Measurements from ENCODE around the gene ACTMAP.

Gene ACTMAP

GRCh38 chr19:40745402-40745780 lies 4.9 kb downstream of the ACTMAP start:
- Histone ChIP-seq H3K36me3 (replicated peaks; ENCODE audit: insufficient read depth, low read length) (no peaks in the 10 kb centered on the region), H3K9me3 (replicated peaks; ENCODE audit: insufficient read depth, low read length) (no peaks in the 10 kb centered on the region), H3K79me2 (ENCODE audit: low read length) (peaks cover 13% of the 10 kb centered on the region), H3F3A (ENCODE audit: insufficient read depth, low read length) (no peaks in the 10 kb centered on the region), H4K20me1 (ENCODE audit: insufficient read depth, low read length) (no peaks in the 10 kb centered on the region), H3K9ac (ENCODE audit: low read length) (no peak overlapping the region), H3K4me2 (ENCODE audit: low read depth, low read length) (no peak overlapping the region), H3K27ac (ENCODE audit: low read length) (no peak overlapping the region), H3K4me3 (ENCODE audit: low read length) (no peak overlapping the region), H3K27me3 (replicated peaks; ENCODE audit: insufficient read depth, low read length) (no peaks in the 10 kb centered on the region), H3K9me2 (replicated peaks; ENCODE audit: insufficient read depth, low read length) (no peaks in the 10 kb centered on the region), H3K4me1 (ENCODE audit: low read length) (0 out of 2 replicates have a peak, but pooled peaks cover 4% of the 10 kb centered on the region), H2AFZ (ENCODE audit: low read length) (no peak overlapping the region)
- TF ChIP-seq EZH2phosphoT487 (IDR thresholded peaks at IDR 0.05; ENCODE audit: low read length) (no peak), EZH2 (optimal IDR thresholded peaks at IDR 0.05; ENCODE audit: low read depth, low read length) (no peak), CTCF (IDR thresholded peaks at IDR 0.05; ENCODE audit: low read length) (no peak)
- DNase-seq, result no peak

GRCh38 chr19:40744554-40745401 lies 5.5 kb downstream of the ACTMAP start:
- no peak for TF ChIP-seq CTCF (IDR thresholded peaks at IDR 0.05; ENCODE audit: low read length)
- TF ChIP-seq EZH2 (optimal IDR thresholded peaks at IDR 0.05; ENCODE audit: low read depth, low read length), result no peak
- TF ChIP-seq EZH2phosphoT487 (IDR thresholded peaks at IDR 0.05; ENCODE audit: low read length), result no peak
- Histone ChIP-seq H3K4me2 (ENCODE audit: low read depth, low read length) (no peak overlapping the region), H3K36me3 (replicated peaks; ENCODE audit: insufficient read depth, low read length) (no peaks in the 10 kb centered on the region), H4K20me1 (ENCODE audit: insufficient read depth, low read length) (no peaks in the 10 kb centered on the region), H3F3A (ENCODE audit: insufficient read depth, low read length) (no peaks in the 10 kb centered on the region), H2AFZ (ENCODE audit: low read length) (no peak overlapping the region), H3K27ac (ENCODE audit: low read length) (no peak overlapping the region), H3K9me2 (replicated peaks; ENCODE audit: insufficient read depth, low read length) (no peaks in the 10 kb centered on the region), H3K9ac (ENCODE audit: low read length) (no peak overlapping the region), H3K27me3 (replicated peaks; ENCODE audit: insufficient read depth, low read length) (no peaks in the 10 kb centered on the region), H3K9me3 (replicated peaks; ENCODE audit: insufficient read depth, low read length) (no peaks in the 10 kb centered on the region), H3K79me2 (ENCODE audit: low read length) (peaks cover 9% of the 10 kb centered on the region), H3K4me3 (ENCODE audit: low read length) (no peak overlapping the region), H3K4me1 (ENCODE audit: low read length) (0 out of 2 replicates have a peak, but pooled peaks cover 4% of the 10 kb centered on the region)
- no peak for DNase-seq

- H3K9me3 ChIP-seq (replicated peaks; ENCODE audit: insufficient read depth, low read length), result no peaks in the 10 kb centered on the region
- H2AFZ ChIP-seq (ENCODE audit: low read length), result no peak overlapping the region
- TF ChIP-seq EZH2phosphoT487 (IDR thresholded peaks at IDR 0.05; ENCODE audit: low read length), result no peak
- no peak for TF ChIP-seq EZH2 (optimal IDR thresholded peaks at IDR 0.05; ENCODE audit: low read depth, low read length)
- no peak for TF ChIP-seq CTCF (IDR thresholded peaks at IDR 0.05; ENCODE audit: low read length)
- no peaks in the 10 kb centered on the region for H3K36me3 ChIP-seq (replicated peaks; ENCODE audit: insufficient read depth, low read length)
- no peaks in the 10 kb centered on the region for H3K27me3 ChIP-seq (replicated peaks; ENCODE audit: insufficient read depth, low read length)
- H3K4me2 ChIP-seq (ENCODE audit: low read depth, low read length), result no peak overlapping the region
- H3K4me1 ChIP-seq (ENCODE audit: low read length), result no peaks in the 10 kb centered on the region
- H3K9me2 ChIP-seq (replicated peaks; ENCODE audit: insufficient read depth, low read length), result no peaks in the 10 kb centered on the region
- no peak for DNase-seq
- H3K79me2 ChIP-seq (ENCODE audit: low read length), result peaks cover 5% of the 10 kb centered on the region; the same call in 1 of the 2 replicates
- no peaks in the 10 kb centered on the region for H4K20me1 ChIP-seq (ENCODE audit: insufficient read depth, low read length)
- no peak overlapping the region for H3K9ac ChIP-seq (ENCODE audit: low read length)
- H3K27ac ChIP-seq (ENCODE audit: low read length), result no peak overlapping the region
- H3F3A ChIP-seq (ENCODE audit: insufficient read depth, low read length), result no peaks in the 10 kb centered on the region
- no peak overlapping the region for H3K4me3 ChIP-seq (ENCODE audit: low read length)
Measured at GRCh38 chr19:40743926-40744325, 6.4 kb downstream of the ACTMAP start.
